Measurements from ENCODE around the gene KANSL1. TPM values are rescaled to one million over a fixed set of nuclear protein-coding genes. Genes with fewer than 3 reads are reported as not detected.

The KANSL1 gene
- total and polyA plus RNA-seq, 10 of the 15 experiments (the other 5 are each of a cell fraction or from before 2014, with no cell fraction given), result 4.7 to 60.6 (median 28.0) TPM

DNA sequence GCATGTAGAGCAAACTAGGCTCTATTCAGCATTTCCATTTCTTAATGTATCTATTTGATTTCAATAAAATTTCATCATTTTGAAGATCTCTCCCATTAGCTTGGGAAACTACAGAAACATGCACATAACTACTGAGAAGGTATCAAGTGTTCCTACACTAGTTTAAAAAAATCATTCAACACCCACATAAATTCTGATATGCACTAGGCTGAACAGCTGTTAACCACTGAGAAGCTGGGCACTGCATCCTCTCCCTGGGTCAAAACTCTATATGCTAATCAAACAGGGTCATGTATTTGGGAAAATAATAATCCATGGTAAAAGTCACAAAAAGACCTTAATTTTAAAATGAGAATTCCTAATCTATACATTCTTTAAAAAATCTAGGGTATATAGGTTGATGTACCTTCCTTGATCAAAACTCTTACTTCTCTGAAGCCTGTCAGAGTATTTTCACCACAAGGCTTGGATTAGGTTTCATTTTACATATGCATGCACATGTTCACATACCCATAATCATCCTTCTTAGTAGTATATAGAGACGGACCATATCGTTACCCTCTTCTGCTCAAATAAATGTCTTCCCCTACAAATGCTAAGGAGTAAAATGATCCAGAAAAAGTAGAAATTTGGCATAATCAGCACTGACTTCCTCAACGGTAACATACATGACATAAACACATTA, 57.2 kb downstream of the KANSL1 start:
- peaks cover 5% of the 10 kb centered on the region in 2 experiments; a peak in 3 of 4 replicates for H3K36me3 ChIP-seq (ENCODE audit: control insufficient read depth in 2 of 2, insufficient read depth in 2 of 2, low read length in 1 of 2)
- FAIRE-seq (no peak), DNase-seq (ENCODE audit: low read depth, low spot score) (no peak), ATAC-seq (peak; percentile 29)
- peaks cover 51% of the 10 kb centered on the region for H3K4me1 ChIP-seq (ENCODE audit: control insufficient read depth, insufficient read depth, low read length)
- BruUV-seq (replicated peaks), result no TSS peak
- intact Hi-C loops (cut with micrococcal nuclease; ENCODE audit: unreplicated experiment) (no loop called here), in situ Hi-C loops (cut with MboI) (loop anchor here (25.0 kb wide), 1 partner anchor 549 kb away; no protein-coding TSS in a partner anchor)
- ChIA-PET RAD21 (ENCODE audit: unreplicated experiment) (interaction anchor here (0.6 to 1.8 kb wide), 4 partner anchors 10 to 51 kb away, joined by 4 to 7 read pairs (median 4); no protein-coding TSS in a partner anchor), CTCF (interaction anchor here (0.9 to 2.5 kb wide), 8 partner anchors 9 to 51 kb away, joined by 3 to 8 read pairs (median 4); no protein-coding TSS in a partner anchor), SMC1A (ENCODE audit: uncharacterized antibody, unreplicated experiment) (interaction anchor here (0.7 to 8.9 kb wide), 9 partner anchors 10 to 51 kb away, joined by 3 to 109 read pairs (median 9); no protein-coding TSS in a partner anchor), POLR2A (interaction anchor here (0.7 to 2.4 kb wide), 3 partner anchors 10 to 33 kb away, joined by 5 to 18 read pairs (median 5); no protein-coding TSS in a partner anchor)
- H3K9me3 ChIP-seq (replicated peaks; ENCODE audit: control insufficient read depth, insufficient read depth, low read length), result no peaks in the 10 kb centered on the region
- H4K20me1 ChIP-seq (ENCODE audit: control insufficient read depth, insufficient read depth), result peaks cover 11% of the 10 kb centered on the region; the same call in 1 of the 2 replicates
- H3K27ac ChIP-seq (ENCODE audit: control insufficient read depth, insufficient read depth), result peak overlapping the region; percentile 21; the same call in 1 of the 2 replicates
- TF ChIP-seq RUNX3 (IDR thresholded peaks at IDR 0.05; ENCODE audit: low read length) (peak; percentile 41; the same call in 1 of the 2 replicates), RBBP5 (conservative IDR thresholded peaks at IDR 0.05) (0 out of 2 replicates have a peak, but pooled peaks have one; percentile 8), POU2F2 (IDR thresholded peaks at IDR 0.05; ENCODE audit: borderline replicate concordance, low read depth, low read length) (0 out of 3 replicates have a peak, but pooled peaks have one; percentile 15), DPF2 (IDR thresholded peaks at IDR 0.05) (no peak), HCFC1 (IDR thresholded peaks at IDR 0.05; ENCODE audit: low read length) (0 out of 2 replicates have a peak, but pooled peaks have one; percentile 26)
- H3K27me3 ChIP-seq (replicated peaks in 1 of 2; ENCODE audit: control insufficient read depth in 2 of 2, insufficient read depth in 2 of 2, low read length in 1 of 2), result no peaks in the 10 kb centered on the region
- no peak overlapping the region for H3K4me3 ChIP-seq
- no peak overlapping the region for H3K9ac ChIP-seq (ENCODE audit: control insufficient read depth, insufficient read depth, low read length)
- no peak overlapping the region for H2AFZ ChIP-seq (ENCODE audit: control insufficient read depth, low read depth, low read length)
- H3K4me2 ChIP-seq (ENCODE audit: control insufficient read depth, insufficient read depth), result peak overlapping the region; percentile 26
- H3K79me2 ChIP-seq (ENCODE audit: control insufficient read depth, insufficient read depth, low read length), result peaks cover 99% of the 10 kb centered on the region
- 82% methylated on average over 3 of the region's 3 CpGs for WGBS (ENCODE audit: insufficient coverage, insufficient replicate concordance, low lambda C conversion rate, missing lambda C conversion rate)
